Measurements from ENCODE around the gene SLC8B1.

DNA sequence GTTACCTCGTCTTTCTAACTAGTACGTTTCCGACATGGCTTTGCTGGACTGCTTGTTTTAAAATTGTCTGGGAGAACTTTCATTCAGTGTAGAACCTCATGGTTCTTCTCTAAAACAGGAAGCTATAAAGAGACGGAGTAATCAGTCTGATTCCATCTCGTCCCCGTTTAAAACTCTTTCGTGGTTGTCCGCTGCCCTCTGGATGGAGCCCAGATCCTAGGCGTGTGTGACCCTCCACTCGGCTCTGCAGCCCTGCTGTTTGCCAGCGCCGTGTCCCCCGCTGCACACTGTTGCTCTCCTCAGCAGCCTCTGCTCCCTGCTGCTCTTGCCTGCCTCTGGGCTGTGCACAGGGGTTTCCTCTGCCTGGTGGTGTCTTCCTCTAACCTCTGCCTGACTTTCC, 50.2 kb downstream of the SLC8B1 start:
- TF ChIP-seq, protein P1, sequence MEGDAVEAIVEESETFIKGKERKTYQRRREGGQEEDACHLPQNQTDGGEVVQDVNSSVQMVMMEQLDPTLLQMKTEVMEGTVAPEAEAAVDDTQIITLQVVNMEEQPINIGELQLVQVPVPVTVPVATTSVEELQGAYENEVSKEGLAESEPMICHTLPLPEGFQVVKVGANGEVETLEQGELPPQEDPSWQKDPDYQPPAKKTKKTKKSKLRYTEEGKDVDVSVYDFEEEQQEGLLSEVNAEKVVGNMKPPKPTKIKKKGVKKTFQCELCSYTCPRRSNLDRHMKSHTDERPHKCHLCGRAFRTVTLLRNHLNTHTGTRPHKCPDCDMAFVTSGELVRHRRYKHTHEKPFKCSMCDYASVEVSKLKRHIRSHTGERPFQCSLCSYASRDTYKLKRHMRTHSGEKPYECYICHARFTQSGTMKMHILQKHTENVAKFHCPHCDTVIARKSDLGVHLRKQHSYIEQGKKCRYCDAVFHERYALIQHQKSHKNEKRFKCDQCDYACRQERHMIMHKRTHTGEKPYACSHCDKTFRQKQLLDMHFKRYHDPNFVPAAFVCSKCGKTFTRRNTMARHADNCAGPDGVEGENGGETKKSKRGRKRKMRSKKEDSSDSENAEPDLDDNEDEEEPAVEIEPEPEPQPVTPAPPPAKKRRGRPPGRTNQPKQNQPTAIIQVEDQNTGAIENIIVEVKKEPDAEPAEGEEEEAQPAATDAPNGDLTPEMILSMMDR (IDR thresholded peaks at IDR 0.05), result no peak
- TF ChIP-seq POLR2A (IDR thresholded peaks at IDR 0.05), result no peak
